GM19025 (cell line): ENCODE data around the gene PHACTR3.
A peak's percentile ranks its signal among the peaks of the same experiment; 100 is the strongest.

Source experiments
- ATAC-seq: cut with Tn5 transposase; IDR thresholded peaks from one replicate; pipeline ENCODE4 v1.9.1; 2021; ENCODE audit warnings: mild to moderate bottlenecking, low read depth, moderate library complexity; ENCODE audit not compliant: unreplicated experiment

Gene PHACTR3

DNA sequence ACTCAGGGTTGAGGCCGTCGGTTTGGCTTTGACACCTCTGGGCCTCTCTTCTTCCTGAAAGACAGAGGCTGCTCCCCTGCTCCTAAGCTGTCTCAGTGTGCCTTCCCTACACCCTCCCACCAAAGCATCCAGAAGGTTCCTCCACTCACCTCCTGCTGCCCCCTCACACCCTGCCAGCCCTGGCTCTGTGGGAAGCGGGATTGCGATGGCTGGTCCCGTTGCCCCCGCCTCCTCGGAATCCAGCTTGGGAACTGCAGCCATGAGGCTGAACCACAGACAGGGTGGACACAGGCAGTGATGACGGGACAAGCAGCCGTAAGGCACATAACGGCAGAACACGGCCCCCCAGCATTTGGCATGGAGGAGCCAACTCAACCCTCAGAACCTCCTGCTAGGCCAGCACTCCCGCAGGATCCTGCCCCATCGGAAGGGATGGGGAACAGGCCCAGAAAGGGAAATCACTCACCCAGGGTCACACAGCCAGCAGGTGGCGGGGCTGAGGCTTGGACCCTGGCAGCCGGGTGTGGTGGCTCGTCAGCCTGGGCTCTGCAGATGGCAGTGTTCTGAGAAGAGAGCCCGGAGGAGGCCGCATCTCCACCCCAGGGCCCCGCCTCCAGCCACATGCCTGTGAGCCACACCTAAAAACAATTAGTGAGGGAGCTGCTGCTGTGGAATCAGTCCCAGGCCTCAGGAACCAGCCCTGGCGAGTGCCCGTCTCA, 139.6 kb downstream of the PHACTR3 start:
- ATAC-seq = no peak

DNA sequence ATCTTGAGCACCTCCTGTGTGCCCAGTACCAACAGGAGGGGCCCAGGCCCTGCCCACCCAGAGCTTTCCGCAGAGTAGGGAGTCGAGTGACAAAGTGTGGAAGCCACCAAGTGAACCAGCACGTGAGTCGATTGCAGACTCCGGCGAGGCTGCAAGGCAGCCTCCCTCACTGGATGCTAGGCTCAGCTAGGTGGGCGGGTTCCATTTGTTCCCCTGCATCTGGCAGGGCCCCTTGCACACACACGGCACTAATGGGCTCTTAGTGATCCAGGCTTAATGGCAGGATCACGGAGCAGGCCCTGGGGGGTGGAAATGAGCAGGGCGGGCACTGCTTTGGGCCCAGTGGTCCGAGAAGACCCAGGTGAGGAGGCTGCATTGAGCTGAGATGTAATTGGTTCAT, 140.4 kb downstream of the PHACTR3 start:
- no peak for ATAC-seq

DNA sequence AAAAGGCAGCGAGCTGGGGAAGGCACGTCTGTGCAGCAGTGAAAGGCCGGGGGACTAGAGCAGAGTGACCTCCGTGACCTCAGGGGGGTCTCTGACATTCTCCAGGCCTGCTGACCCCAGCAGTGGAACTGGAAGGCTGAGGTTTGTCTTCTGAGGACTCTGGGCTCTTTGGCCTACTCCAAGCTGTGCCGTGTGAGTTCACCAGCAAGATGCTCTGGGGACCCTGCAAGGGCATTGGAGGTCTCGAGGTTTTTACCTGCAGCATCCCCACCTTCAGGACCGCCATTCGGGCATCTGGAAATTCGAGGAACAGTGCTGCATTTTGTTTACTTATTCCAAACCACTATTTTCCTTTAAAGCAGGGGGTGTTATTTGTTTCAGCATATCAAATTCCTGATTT, 140.9 kb downstream of the PHACTR3 start:
- ATAC-seq = no peak

DNA sequence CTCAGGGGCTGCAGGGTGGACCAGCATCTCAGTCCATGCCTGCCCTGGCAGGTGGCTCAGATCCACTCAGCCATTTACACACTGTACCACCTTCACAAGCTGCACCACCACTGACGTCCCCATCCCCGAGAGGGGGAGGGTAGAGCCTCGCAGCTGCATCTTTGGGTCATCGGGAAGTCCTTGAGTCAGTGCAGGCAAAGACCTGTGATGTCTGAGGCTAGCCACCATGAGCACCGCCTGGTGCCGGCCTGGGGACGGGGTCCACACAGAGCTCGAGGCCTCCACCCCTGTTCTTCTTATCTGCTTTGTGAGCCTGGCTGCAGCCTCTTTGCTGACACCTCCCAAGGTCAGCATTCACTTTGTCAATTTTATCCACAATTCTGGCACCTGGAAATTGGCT, 141.4 kb downstream of the PHACTR3 start:
- ATAC-seq = no peak

DNA sequence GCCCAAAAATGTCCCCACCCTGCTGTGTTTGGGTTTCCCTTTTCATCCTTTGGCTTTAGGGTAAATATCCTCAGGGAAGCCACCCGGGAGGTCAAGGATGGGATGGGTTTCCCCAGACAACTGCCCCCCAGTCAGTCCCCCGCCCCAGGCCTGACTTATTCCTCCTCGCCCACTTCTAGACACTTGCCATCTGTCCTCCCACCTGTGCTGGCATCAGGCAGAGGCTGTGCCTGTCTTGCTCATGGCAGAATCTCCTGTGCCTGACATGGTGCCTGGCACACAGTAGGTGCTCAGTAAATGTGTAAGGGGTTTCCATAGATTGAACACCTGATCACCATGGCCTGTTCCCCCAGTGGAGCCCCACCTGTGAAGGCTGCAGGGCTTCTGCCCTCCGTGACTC, 141.8 kb downstream of the PHACTR3 start:
- ATAC-seq = no peak

DNA sequence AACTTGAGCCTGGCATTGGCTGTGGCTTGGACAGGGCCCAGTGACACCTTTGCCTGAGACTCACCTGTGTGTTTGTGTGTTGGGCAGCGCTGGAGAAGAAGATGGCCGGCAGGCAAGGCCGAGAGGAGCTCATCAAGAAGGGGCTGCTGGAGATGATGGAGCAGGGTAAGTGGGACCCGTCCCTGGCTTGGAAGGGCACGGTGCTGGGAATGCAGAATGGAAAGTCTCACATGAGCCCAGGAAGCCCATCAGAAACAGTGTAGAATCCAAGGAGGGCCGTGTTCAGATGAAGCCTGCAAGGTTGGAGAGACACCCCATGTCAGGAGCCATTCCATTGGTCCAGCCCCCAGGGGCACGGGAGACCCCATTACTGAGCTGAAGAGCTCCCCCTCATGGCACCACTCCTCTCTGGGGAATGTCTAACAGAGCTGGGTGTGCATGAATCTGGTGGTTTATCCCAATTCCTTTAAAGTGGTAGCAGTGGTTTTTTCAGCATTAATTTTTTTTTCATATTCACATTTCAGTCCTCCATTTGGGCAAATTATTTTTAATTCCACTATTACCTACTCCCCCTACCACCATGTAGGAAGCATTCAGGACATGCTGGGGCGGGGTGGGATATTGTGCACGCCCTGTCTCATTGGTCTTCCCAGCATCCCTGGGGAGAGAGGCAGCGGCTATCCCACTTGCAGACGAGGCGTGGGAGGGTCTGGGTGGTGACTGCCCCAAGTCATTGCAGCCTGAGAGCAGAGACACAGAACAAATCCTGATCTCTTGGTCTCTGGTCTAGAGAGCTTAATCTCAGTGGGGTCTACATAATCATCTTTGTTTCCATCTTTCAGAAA, 143.6 kb downstream of the PHACTR3 start:
- no peak for ATAC-seq

DNA sequence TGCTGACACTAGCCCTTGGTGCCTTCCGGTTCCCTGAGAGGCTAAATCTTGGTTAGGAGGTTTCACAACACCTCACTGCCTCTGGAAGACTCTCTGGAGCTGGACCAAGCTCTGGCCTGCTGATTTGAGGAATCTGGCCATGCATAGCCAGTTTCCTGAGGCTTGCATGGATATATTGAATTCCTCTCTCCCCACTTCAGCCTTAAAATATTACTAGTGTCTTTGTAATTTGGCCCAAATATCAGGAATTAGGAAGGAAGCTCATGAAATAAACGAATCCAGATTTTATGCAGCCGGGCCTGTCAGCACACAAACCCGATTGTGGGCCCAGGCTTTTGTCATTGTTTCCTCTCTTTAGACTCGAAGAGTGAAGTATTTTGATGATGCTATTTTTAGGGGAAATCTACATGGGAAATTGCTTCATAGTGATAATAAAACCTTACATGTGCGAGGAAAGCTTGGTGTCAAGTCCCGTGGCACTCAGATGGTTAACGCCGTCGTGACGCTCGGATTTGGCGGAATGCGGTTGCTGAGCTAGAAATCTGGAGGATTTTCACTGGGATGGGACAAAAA, 144.4 kb downstream of the PHACTR3 start:
- no peak for ATAC-seq

DNA sequence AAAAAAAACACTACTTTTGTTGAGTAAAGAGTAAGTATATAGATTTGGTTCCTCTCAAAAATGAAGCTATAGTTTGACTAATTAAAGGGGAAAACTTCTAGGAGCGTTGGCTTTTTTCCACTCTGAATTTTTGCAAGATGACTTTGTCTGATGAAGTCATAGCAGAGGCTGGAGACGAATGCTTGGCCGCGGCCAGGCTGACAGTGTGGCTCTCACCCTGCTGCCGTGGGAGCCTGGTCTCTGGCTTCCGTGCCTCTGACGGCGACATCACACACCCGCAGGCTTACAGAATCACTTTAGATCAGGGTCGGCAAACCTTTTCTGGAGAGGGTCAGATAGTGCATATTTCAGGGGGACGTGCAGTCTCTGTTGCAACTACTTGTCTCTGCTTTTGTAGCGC, 145.0 kb downstream of the PHACTR3 start:
- ATAC-seq = no peak

DNA sequence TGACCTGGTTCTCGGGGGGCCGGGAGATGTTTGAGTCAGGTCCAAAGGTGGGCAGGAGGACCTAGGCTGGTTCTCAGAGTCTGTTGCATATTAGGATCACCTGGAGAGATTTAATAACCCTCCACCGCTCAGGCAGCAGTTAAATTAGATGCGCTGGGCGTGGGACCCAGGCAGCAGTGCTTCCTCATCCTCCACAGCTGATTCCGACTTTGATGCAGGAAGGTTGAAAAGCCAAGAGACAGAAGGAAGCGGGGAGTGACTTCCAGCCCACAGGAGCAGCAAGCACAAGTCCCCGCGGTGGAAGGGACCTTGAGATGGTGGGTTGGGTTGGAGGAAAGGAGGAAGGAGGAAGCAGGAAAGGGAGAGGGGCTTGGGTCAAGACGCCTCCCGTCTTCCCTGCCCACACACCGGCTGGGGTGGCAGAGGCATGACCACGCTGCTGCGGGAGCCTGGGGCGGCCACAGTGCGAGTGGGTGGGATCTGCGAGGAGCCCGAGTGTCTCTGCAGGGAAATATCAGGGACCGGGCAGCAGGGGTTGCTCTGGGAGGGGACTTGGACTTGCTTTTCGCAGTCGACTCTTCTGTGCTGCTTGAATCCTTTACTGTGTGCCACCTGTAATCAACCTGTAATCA, 146.0 kb downstream of the PHACTR3 start:
- no peak for ATAC-seq

DNA sequence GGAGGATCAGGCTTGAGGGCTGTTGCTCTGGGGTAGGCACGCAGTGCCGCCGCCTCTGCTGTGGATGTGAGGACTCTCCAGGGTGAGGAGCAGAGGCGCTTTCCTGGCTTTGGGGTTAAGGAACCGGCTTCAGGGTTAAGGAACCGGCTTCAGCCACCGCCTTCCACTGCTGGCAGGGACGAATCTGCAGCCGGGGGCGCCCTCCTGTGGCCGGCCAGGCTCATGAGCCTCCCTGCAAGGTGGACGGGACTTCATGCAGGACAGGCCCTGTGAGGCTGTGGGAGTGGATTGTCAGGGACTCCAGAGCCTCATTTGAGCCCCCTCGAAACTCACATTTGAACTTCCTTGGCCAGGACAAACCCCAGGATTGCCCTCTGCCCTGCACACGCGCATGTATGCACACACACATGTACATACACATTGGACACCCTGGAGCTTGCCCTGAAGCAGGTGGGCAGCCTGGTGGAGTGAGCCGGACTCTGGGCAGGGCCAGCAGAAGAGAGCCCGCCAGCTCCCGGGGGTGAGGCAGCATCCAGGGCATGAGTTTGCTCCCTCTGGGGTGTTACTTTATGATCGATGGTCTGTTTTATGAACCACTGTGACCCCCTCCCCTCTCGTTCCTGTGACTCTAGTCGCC, 146.9 kb downstream of the PHACTR3 start:
- ATAC-seq = peak; percentile 45

DNA sequence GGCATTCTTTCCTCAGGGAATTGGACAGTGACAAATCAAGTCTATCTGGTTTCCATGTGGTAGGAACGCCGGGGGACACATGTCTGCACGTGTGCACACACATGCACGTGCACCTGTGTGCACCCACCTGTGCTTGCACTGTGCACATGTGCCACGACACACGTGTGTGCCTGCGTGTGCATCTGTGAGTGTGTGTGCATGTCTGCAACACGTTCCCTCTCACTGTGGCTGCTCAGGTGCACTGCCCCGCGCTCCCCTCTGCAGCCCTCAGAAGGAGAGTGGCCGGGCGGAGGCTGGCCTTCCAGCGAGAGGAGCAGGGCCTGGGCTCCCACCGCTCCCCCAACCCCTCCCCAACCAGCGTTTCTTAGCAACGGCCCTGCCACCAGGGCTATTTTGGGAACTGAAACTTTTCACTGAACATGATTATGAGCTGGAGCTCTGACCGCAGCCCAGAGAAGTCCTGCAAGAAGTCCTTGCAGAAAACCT, 147.8 kb downstream of the PHACTR3 start:
- ATAC-seq = peak; percentile 80

DNA sequence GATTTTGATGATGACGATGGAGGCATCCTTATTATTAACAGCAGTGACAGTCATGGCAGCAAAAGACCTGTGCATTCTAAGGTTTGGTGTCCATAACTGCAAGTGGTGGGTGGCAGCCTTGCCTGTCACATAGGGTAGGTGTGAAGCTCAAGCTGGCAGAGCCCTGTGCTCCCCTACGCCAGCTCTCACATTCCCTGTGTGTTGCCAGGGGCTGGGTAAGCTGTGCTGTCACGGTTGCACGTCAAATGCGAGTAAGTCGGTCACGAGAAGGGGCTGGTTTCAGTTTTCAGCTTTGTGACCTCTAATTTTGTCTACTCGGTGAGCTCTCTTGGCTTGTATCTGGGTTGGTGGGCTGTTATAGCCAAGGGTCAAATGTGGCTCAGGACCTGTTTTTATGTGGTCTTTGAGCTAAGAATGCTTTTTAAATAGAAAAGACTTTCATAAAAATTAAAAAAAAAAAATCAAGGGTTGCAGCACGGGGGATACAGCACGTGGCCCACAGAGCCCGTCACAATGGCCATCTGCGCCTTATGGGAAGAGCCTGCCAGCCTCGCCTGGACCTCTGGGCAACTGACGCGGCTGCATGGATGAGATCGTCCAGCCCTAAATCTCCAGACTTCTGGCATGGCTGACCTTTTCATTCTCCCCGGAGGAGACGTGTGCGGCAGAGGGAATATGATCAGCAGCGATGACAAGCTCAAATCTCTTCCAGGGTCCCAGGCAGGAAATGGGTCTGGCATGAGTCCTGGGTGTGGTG, 148.5 kb downstream of the PHACTR3 start:
- no peak for ATAC-seq

DNA sequence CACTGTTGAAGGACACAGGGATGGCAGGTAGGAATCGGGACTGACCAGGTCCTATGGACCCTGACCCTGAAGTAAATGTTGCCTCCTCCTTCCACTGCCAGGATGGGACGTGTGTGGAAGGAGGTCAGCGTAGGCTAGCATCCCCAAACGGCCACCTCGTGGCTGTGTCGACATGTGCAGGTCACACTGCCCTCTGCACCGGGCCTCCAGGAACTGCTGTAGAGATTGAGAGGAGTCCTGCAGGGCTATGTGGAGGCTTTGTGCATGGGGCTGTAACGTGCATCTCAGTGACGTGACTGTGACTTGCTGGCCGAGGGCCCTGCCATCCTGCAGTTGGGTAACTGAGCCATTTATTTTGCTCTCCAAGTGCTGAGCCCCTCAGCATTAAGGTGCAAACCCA, 149.5 kb downstream of the PHACTR3 start:
- no peak for ATAC-seq

DNA sequence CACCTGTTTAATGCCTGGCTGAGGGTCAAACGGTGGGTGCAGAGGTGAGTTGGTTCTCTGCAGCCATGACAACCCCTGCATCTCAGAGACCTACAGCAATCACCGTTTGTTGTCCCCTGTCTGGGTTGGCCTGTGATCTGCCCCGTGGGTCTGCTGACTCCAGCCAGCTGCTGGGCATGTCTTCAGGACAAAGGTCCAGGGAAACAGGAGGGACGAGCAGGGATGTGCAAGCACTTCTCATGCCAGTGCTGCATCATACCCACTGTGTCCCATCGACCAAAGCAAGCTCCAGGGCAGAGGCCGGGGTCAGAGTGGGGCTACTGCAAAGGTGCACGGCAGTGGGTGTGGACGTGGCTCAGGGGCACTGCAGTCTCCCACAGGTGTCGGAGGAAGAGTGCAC, 150.2 kb downstream of the PHACTR3 start:
- ATAC-seq = no peak

DNA sequence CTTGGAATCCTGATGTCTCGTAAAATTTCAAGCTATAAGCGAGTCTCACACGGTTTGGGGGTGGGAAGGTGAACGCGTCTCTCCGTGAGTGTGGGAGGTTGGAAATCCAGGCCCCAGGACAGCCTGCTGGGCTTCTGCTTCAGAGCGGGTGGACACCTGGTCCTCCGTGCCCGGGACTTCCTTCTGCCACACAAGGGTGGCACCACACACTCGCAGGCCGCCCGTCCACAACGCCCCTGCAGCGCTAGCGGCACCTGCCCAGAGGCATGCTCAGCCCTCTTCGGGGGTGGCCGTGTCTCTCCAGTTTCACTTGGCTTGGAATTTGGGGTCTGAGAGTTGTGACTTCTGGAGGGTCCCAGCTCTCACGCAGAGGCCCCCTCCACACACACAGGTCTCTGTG, 151.9 kb downstream of the PHACTR3 start:
- no peak for ATAC-seq

DNA sequence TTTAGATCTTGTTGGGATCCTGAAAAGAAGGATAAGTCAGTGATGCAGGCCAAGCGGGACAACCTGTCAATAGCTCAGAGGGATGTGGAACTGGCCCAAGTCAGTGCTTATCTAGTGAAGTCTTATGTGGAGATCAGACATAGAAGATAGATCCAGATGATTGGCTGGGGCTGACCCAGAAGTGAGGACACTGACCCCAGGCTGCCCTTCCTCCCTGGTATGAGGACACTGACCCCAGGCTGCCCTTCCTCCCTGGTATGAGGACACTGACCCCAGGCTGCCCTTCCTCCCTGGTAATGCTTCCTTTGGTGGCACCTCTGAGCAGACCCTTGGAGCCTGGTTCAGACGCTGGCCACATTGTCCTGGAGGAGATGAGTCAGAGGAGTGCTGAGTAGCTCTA, 159.7 kb downstream of the PHACTR3 start:
- no peak for ATAC-seq

DNA sequence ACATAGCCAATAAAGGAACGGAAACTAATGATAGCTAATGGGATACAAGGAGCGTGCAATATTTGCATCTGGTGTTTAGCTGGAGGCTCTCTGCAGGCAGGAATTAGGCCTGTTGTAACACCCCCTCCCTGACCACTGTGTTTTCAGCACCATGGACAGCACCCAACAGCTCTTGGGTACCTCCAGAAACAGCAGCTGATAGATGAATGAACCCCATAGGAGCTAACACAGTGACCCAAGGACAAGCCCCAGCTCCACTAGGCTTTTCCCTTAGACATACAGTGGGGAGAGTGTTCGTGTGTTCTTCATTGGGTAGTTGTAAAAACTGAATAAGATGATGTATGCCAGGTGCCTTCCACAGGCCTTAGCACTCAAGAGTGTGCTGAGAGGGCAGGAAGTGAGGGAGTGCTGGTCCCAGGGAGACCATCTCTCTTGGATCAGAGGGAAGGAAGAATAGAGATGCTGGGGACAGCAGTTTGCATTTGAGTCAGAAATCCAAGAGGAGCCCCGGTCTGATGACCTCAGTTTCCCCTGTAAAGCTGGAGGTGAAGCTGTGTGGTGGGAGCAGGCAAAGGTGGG, 161.3 kb downstream of the PHACTR3 start:
- no peak for ATAC-seq

DNA sequence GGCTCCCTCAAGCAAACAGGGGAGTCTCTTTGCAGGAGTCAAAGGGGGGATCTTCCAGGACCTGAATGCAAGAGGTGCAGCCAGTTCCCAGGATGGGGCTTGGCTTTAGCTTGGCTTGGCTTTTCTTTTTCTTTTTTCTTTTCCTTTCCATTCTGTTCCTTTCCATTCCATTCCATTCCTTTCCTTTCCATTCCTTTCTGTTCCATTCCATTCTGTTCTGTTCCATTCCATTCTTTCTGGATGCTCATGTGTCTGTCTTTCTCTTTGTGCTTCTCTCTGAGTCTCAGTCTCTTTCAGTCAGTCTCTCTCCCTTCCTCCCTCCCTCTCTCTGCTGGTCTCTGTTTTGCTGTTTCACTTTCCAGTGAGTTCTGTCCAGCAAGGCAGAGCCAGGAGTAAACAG, 163.3 kb downstream of the PHACTR3 start:
- no peak for ATAC-seq

DNA sequence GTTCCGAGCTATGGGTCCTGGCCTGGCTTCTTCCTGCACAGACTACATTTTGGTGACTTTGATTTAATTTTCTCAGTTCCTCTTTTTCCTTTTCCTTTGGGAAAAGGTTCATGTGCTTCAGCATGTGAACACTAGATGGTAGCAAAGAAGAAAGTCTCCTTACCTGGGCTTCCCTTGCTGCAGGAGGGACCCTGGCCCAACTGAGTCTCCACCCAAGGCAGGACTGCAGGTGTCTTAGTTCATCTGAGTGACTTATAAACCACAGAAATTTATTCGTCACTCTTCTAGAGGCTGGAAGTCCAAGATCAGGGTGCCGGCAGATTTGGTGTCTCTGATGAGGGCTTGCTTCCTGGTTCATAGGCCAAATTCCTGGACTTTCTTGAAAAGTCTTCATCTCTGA, 165.9 kb downstream of the PHACTR3 start:
- no peak for ATAC-seq

DNA sequence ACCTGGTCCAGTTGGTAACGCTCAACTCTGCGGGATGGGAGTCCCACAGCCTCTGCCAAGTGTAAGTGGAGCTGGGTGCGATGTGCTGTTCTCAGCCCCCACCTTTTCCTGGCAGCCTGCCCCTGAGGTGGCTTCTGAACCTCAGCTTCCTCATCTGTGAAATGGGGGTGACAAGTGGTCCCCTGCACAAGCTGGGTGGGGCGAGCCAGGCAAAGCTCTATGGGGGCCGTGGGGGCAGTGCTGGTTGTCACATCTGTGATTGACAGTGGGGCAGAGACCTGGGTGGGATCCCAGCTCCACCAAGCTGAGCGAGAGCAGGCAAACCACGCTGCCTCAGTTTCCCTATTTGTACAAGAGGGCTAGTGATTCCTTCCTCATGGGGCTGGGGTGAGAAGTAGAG, 166.5 kb downstream of the PHACTR3 start:
- no peak for ATAC-seq
